Amniotic epithelial cell (primary cell): Measurements from ENCODE around the gene CCDC178.

Experiments used
- DNase-seq: peaks from one replicate; pipeline ENCODE4 v3.0.0-alpha.2; 2010; ENCODE audit warnings: low read depth

CCDC178 gene

DNA sequence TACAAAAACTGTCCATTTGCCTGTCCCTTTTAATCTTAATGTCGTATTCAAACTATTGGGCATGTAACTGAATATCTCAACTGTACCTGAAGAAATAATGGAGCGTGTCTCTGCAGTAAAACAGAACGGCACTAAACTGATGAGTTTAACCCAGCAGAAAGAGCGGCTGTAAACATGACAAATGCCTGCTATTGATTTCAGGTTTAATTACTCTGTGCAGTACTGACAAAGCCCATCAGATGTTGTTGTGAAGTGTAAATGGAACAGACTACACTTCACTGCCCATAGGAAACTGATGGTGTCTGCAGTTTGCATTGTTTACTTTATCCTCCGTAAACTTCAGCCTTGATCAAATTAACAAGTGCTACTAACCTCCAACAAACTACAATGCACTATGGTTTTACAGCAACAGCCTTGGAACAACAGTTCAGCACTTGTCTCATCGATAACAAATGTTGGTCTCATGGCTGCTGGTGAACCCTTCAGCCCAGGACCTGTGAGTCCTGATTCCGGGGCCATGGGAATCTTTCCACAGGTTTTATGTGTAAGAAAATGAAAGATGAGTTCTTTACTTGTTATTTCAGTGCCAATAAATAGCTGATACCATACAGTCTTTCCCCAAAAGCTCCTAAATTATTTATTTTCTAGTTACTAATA, 316.5 kb downstream of the CCDC178 start:
- DNase-seq = no peak

DNA sequence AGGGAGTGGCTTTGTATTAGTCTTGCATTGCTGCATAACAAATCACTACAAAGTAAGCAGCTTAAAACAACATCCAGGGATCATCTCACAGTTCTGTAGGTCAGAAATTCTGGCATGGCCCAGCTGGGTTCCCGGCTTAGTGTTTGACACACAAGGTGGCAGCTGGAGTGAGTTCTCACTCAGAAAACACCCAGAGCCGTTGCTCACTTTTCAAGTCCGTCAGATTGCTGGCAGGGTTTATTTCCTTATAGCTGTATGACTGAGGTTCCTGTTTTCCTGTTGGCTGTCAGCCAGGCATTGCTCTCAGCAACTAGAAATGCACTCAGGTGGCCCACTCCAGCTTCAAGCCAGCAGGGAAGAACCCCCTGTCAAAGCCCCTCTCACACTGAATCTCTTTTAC, 324.1 kb downstream of the CCDC178 start:
- no peak for DNase-seq

DNA sequence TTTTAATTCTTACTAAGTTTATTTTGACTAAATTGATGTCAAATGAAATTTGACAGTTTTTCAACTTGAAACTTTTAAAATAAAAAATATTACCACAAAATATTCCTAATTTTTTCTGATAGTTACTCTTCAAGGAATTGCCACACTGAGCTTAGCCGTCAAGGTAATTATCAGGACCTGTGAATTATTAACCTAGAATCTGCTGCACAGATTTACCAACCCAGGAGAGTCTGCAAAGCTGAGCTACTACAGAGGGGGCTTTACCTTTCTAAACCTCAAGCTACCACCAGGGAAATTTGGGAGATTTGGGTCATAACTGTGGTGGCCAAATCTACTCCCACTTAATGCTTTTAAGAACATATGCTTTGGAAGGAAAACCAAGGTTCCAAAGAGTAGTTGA, 324.6 kb downstream of the CCDC178 start:
- no peak for DNase-seq

- DNase-seq = no peak
Measured at GRCh38 chr18:33115476-33115875, 325.0 kb downstream of the CCDC178 start.

DNA sequence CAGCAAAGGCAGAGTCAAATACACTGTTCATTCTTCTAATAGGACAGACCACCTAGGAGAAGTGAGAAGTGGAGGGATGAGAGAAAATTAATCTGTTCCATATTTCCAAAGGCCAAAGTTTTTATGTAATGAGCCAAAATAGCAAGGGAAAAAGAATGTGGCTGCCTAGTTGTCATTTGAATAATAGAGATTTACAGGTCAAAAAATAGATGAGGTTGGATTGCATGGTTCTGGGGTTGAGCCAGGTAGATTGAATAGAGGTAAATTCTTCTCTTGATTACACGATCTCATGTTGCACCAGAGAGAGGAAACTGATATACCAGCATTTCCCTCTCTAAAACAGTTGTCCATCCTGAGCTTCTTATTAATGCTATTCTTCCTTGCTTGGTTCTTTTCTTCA, 325.8 kb downstream of the CCDC178 start:
- DNase-seq = no peak

DNA sequence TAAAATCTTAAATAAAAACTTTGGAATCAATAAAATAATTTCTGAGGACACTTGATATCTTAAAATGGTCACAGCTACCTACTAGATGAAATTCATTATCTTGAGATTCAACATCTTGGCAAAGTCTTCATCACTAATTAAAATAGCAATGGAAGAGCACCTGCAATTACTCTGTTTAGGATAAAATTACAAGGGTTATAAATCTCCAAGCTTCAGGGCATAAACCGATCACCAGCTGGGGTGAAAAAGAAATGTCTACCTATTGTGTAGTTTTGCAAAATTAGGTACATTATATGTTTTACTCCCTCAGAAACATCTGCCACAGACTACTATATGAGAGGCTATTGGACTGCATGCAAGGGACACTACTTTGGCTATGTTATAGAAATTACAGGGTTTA, 327.1 kb downstream of the CCDC178 start:
- no peak for DNase-seq

- DNase-seq = no peak
Measured at GRCh38 chr18:33107511-33107910, 333.0 kb downstream of the CCDC178 start.

GRCh38 chr18:33101316-33101715, 339.2 kb downstream of the CCDC178 start:
- no peak for DNase-seq

- no peak for DNase-seq
Measured at GRCh38 chr18:33099626-33100025, 340.9 kb downstream of the CCDC178 start.

GRCh38 chr18:33097126-33097525, 343.4 kb downstream of the CCDC178 start:
- no peak for DNase-seq

DNA sequence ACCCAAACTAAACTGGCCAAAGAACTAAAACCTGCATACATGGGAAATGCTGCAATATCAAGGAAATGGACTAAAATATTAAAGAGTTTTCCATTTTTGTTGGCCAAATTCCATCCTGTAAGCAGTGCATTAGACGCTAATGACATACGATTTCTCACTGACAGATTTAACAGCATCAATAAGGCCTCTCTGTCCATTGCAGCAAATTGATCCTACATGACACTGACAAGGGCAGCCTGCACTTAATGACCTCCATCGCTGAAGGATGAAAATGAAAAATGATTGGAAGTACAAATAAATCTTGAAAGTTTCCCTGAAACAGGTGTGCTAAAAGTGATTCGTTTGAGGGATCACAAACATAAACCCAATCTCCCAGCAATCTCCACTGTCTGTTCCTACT, 350.1 kb downstream of the CCDC178 start:
- DNase-seq = no peak

- DNase-seq = no peak
Measured at GRCh38 chr18:33076601-33077000, 363.9 kb downstream of the CCDC178 start.

DNA sequence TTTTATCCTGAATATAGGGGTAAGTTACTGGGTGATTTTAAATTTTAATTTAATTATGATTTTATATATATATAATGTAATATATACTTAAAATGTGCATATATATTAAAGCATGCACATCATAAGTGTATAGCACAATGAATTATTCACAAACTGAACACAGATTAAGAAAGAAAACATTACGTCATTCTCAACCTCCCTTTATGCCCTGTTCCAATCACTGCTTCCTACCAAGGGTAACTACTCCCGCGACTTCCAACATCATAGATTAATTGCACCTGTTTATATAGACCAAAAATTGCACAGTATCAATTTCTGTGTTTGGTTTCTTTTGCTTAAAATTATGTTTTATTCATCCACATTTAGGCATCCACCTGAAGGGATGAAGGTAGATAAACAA, 366.4 kb downstream of the CCDC178 start:
- no peak for DNase-seq

DNA sequence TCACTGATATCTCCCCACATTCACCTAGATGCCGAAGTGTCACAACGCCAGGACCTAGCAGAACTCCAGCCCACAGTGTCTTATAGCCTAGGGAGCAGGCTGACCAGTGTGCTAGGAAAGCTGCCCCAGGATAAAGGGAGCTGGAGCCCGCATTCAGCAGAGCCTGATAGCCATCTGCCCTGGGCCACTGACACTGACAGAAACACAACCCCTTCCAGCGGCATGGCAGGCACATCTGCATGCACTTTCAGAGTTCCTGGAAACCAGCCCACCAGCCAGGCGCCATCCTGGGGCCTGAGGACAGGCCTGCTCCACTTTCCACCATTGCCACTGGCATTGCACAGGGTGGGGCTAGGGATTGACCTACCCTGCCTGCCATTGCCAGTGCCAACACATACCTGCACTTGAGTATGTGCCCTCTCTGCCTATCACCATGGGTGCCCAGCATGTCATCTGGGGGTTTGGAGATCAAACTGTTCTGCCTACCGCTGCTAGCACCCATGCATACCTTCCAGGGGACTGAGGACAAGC, 377.6 kb downstream of the CCDC178 start:
- no peak for DNase-seq

DNA sequence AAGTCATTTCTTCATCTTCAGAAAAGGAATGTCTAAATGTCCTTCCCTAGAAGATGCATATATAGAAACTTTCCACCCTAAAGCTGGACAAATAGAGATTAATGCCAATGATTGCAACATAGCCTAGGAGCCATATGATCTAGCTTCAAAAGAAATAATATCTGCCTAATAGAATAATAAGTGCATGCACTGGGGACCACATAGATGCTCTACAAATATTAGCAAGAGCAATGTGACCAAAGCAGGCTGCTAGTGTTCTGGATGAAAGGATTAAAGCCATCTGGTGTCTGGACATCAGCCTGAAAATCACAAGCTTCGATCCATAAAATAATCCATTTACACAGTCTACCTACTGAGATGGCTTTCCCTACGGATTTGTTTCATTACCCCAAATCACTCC, 387.6 kb downstream of the CCDC178 start:
- DNase-seq = no peak

- DNase-seq = no peak
Measured at GRCh38 chr18:33051407-33051806, 389.1 kb downstream of the CCDC178 start.

- DNase-seq = no peak
Measured at GRCh38 chr18:33040213-33040612, 400.3 kb downstream of the CCDC178 start.

DNA sequence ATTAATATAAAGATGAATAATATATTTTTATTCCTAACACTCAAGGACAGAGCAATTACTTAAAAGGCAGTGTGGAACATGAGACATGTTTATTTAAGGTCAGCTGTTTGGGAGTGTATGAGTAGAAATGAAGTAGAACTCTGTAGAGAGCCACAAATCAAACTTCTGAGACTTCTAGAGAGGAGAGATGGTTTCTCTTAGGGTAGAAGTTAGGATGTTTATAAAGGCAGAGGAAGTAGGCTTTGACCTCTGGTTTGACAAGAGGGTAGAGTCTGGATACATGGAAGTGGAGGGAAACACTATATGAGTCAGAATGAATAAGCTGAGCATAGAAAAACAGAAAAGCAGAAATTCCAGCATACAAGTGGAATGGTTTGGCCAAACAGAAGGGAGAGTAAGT, 405.6 kb downstream of the CCDC178 start:
- DNase-seq = no peak

DNA sequence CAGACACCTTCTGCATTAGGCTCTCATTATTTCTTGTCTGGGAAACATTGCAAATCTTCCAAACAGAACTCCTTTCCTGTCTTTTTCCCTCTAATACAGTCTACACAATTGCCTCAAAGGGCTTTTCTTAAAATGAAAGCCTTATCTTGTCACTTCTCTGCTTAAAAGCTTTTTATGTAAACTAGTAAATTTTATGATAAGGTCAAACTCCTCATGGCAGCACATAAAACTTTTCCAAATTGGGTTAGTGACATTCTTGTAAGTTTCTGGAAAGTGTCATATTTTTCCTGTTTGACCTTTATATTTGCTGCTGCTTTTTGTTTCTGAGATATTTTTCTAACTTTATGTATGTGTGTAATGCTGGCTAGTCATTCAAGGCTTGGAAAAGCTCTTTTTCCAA, 406.3 kb downstream of the CCDC178 start:
- DNase-seq = no peak

DNA sequence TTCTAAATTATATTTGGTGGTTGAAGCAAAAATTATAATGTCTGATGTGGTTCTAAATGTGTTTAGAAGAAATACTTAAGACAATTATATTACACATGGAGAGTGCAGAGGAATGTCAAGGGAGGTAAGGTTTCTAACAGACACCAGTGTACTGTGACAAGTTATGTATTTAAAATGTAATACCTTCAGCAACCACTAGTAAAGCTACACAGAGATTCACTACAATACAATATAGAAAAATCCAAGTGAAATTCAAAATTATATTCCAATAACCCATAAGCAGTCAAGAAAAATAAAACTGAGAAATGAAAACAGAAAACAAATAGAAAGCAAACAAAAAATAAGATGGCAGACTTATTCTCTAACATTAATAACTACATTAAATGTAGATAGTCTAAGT, 418.2 kb downstream of the CCDC178 start:
- DNase-seq = no peak

DNA sequence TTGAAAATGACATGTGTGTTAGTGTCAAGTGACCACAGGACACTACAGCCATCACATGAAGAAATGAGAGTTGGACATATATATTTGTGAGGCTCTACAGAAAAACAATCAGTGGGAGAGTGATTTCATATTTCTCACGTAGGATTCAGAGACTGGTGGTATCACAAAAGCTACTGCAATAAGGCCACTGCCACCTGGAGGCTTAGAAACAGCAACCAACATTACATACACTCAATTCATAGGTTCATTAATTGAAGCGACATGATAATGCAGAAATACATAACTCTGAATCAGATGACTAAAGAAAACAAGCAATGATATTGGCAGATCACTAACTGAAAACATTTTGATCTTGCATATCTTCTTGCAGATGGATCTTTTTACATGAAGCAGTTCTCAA, 419.6 kb downstream of the CCDC178 start:
- no peak for DNase-seq

GRCh38 chr18:33014060-33014796, 426.3 kb downstream of the CCDC178 start:
- peak; percentile 4 for DNase-seq

DNA sequence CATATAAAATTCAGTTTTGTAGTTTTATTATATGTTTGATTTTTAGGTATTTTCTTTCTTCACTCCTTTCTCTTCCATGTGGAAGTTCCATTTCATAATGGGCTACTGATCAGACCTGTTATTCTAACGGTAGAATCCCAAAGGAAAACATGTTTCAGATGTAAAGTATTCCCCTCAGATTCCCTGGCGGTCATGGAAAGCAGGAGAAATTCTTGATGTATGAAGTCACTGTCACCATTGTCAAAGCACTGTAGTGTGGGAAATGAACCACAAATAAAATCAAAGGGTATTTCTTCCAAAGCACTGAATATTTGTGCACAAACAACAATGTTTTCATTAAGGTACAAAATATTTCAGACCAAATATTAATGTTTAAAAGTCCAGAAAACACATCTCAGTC, 430.4 kb downstream of the CCDC178 start:
- no peak for DNase-seq

DNA sequence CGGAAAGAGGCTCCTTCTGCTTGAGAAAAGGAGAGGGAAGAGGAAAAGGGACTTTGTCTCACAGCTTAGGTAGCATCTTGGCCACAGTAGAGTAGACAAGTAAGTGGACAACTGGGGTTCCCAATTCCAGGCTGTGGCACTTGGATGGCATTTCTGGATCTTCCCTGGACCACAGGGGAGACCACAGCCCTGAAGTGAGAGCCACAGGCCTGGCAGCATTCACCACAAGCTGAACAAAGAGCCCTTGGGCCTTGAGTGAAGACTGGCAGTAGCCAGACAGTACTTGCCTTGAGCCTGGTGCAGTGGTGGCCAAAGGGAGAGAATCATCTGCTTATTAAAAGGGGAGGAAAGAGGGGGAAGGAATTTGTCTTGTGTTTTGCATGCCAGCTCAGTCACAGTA, 441.6 kb downstream of the CCDC178 start:
- DNase-seq = no peak
